ENCODE results near the gene PSMB5.

PSMB5 gene

GRCh38 chr14:22981876-22982476, 52.7 kb downstream of the PSMB5 start:
- peak overlapping the region; percentile 88 for H3K27ac ChIP-seq (ENCODE audit: low read depth, low read length)
- peaks cover 32% of the 10 kb centered on the region for H3K4me1 ChIP-seq (ENCODE audit: insufficient read depth, low read length)
- H3K9me3 ChIP-seq (ENCODE audit: insufficient read depth, low read depth, low read length): no peaks in the 10 kb centered on the region
- peaks cover 20% of the 10 kb centered on the region for H3K36me3 ChIP-seq (ENCODE audit: insufficient read depth, low read length)
- peak overlapping the region; percentile 92 for H3K9ac ChIP-seq (ENCODE audit: low read depth, low read length)
- H3K4me3 ChIP-seq (ENCODE audit: low read length): peak overlapping the region; percentile 83
- H3K27me3 ChIP-seq (ENCODE audit: insufficient read depth, low read length): peaks cover 12% of the 10 kb centered on the region; the same call in 1 of the 2 replicates
- under 1% methylated on average over 51 of the region's 51 CpGs for WGBS

GRCh38 chr14:22981090-22981875, 53.4 kb downstream of the PSMB5 start:
- H3K27ac ChIP-seq (ENCODE audit: low read depth, low read length): peak overlapping the region; percentile 88
- WGBS: under 1% methylated on average over 76 of the region's 76 CpGs
- peak overlapping the region; percentile 83 for H3K4me3 ChIP-seq (ENCODE audit: low read length)
- no peaks in the 10 kb centered on the region for H3K9me3 ChIP-seq (ENCODE audit: insufficient read depth, low read depth, low read length)
- H3K36me3 ChIP-seq (ENCODE audit: insufficient read depth, low read length): peaks cover 27% of the 10 kb centered on the region
- peaks cover 38% of the 10 kb centered on the region for H3K4me1 ChIP-seq (ENCODE audit: insufficient read depth, low read length)
- peak overlapping the region; percentile 92 for H3K9ac ChIP-seq (ENCODE audit: low read depth, low read length)
- peaks cover 12% of the 10 kb centered on the region; the same call in 1 of the 2 replicates for H3K27me3 ChIP-seq (ENCODE audit: insufficient read depth, low read length)

GRCh38 chr14:22980672-22981089, 54.0 kb downstream of the PSMB5 start:
- Histone ChIP-seq H3K27ac (ENCODE audit: low read depth, low read length) (peak overlapping the region; percentile 88), H3K9me3 (ENCODE audit: insufficient read depth, low read depth, low read length) (no peaks in the 10 kb centered on the region), H3K9ac (ENCODE audit: low read depth, low read length) (peak overlapping the region; percentile 92), H3K27me3 (ENCODE audit: insufficient read depth, low read length) (peaks cover 12% of the 10 kb centered on the region; the same call in 1 of the 2 replicates), H3K4me1 (ENCODE audit: insufficient read depth, low read length) (peaks cover 41% of the 10 kb centered on the region), H3K36me3 (ENCODE audit: insufficient read depth, low read length) (peaks cover 33% of the 10 kb centered on the region), H3K4me3 (ENCODE audit: low read length) (peak overlapping the region; percentile 83)
- under 1% methylated on average over 41 of the region's 41 CpGs for WGBS

- H3K4me3 ChIP-seq (ENCODE audit: low read length): peak overlapping the region; percentile 83
- peak overlapping the region; percentile 92; the same call in 1 of the 2 replicates for H3K9ac ChIP-seq (ENCODE audit: low read depth, low read length)
- WGBS: 27% methylated on average over 4 of the region's 8 CpGs
- H3K27me3 ChIP-seq (ENCODE audit: insufficient read depth, low read length): peaks cover 12% of the 10 kb centered on the region; the same call in 1 of the 2 replicates
- H3K4me1 ChIP-seq (ENCODE audit: insufficient read depth, low read length): peaks cover 41% of the 10 kb centered on the region
- H3K36me3 ChIP-seq (ENCODE audit: insufficient read depth, low read length): peaks cover 41% of the 10 kb centered on the region
- H3K27ac ChIP-seq (ENCODE audit: low read depth, low read length): peak overlapping the region; percentile 53; the same call in 1 of the 2 replicates
- no peaks in the 10 kb centered on the region for H3K9me3 ChIP-seq (ENCODE audit: insufficient read depth, low read depth, low read length)
Observed at GRCh38 chr14:22979748-22980392, 54.8 kb downstream of the PSMB5 start.

DNA sequence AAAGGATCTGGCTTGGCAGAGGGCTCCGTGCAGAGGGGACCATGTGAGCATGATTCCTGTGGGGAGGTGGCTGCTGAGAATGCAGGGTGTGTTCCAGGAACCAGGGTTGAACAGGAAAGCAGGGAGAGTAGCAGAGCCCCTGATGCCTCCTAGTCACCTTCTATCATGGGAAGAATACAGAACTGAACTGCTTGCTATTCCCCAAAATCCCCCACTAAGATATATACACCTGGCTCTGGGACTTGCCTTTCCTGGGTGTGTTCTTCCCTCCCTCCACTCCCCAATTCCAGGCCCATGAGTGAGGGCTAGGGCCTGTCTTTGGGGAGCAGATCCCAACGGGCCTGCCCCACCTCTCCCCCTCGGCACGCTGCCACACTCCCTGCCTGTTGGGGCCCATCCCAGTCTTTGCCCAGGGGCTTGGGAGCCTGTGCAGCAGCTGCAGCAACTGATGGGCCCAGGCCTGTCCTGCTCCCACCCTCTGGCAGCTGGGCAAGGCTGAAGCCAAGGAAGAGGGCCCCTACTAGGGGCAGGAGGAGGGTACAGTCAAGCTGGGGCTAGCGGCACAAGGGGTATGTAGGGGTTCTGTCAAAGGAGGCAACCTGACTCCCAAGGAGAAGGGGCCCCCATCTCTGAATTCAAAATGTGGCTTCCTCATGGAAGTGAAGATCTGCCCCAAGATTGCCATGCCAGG, 55.6 kb downstream of the PSMB5 start:
- Histone ChIP-seq H3K4me1 (ENCODE audit: insufficient read depth, low read length) (peaks cover 41% of the 10 kb centered on the region), H3K9me3 (ENCODE audit: insufficient read depth, low read depth, low read length) (no peaks in the 10 kb centered on the region), H3K36me3 (ENCODE audit: insufficient read depth, low read length) (peaks cover 48% of the 10 kb centered on the region), H3K27me3 (ENCODE audit: insufficient read depth, low read length) (peaks cover 12% of the 10 kb centered on the region; the same call in 1 of the 2 replicates), H3K4me3 (ENCODE audit: low read length) (peak overlapping the region; percentile 83), H3K9ac (ENCODE audit: low read depth, low read length) (0 out of 2 replicates have a peak overlapping the region, but pooled peaks have one; percentile 63), H3K27ac (ENCODE audit: low read depth, low read length) (0 out of 2 replicates have a peak overlapping the region, but pooled peaks have one; percentile 11)
- 70% methylated on average over 5 of the region's 5 CpGs for WGBS

- Histone ChIP-seq H3K9me3 (ENCODE audit: insufficient read depth, low read depth, low read length) (no peaks in the 10 kb centered on the region), H3K4me3 (ENCODE audit: low read length) (peak overlapping the region; percentile 83), H3K27me3 (ENCODE audit: insufficient read depth, low read length) (peaks cover 12% of the 10 kb centered on the region; the same call in 1 of the 2 replicates), H3K4me1 (ENCODE audit: insufficient read depth, low read length) (peaks cover 41% of the 10 kb centered on the region), H3K9ac (ENCODE audit: low read depth, low read length) (peak overlapping the region; percentile 63; the same call in 1 of the 2 replicates), H3K27ac (ENCODE audit: low read depth, low read length) (peak overlapping the region; percentile 95), H3K36me3 (ENCODE audit: insufficient read depth, low read length) (peaks cover 54% of the 10 kb centered on the region)
- WGBS: 79% methylated on average over 3 of the region's 3 CpGs
Observed at GRCh38 chr14:22978487-22978837, 56.2 kb downstream of the PSMB5 start.

- Histone ChIP-seq H3K27ac (ENCODE audit: low read depth, low read length) (peak overlapping the region; percentile 95), H3K9ac (ENCODE audit: low read depth, low read length) (peak overlapping the region; percentile 63)
- WGBS: 18% methylated on average over 8 of the region's 8 CpGs
Observed at GRCh38 chr14:22977684-22978486, 56.8 kb downstream of the PSMB5 start.

GRCh38 chr14:22977434-22977683, 57.3 kb downstream of the PSMB5 start:
- Histone ChIP-seq H3K27ac (ENCODE audit: low read depth, low read length) (peak overlapping the region; percentile 78), H3K9ac (ENCODE audit: low read depth, low read length) (peak overlapping the region; percentile 53), H3K4me3 (ENCODE audit: low read length) (peak overlapping the region; percentile 22; the same call in 1 of the 2 replicates), H3K27me3 (ENCODE audit: insufficient read depth, low read length) (peaks cover 12% of the 10 kb centered on the region; the same call in 1 of the 2 replicates), H3K4me1 (ENCODE audit: insufficient read depth, low read length) (peaks cover 41% of the 10 kb centered on the region), H3K36me3 (ENCODE audit: insufficient read depth, low read length) (peaks cover 65% of the 10 kb centered on the region), H3K9me3 (ENCODE audit: insufficient read depth, low read depth, low read length) (no peaks in the 10 kb centered on the region)

More at GRCh38 chr14:22977684-22978486, 56.8 kb downstream of the PSMB5 start:
- Histone ChIP-seq H3K4me3 (ENCODE audit: low read length) (peak overlapping the region; percentile 83), H3K27me3 (ENCODE audit: insufficient read depth, low read length) (peaks cover 12% of the 10 kb centered on the region; the same call in 1 of the 2 replicates), H3K4me1 (ENCODE audit: insufficient read depth, low read length) (peaks cover 41% of the 10 kb centered on the region), H3K9me3 (ENCODE audit: insufficient read depth, low read depth, low read length) (no peaks in the 10 kb centered on the region), H3K36me3 (ENCODE audit: insufficient read depth, low read length) (peaks cover 60% of the 10 kb centered on the region)

DNA sequence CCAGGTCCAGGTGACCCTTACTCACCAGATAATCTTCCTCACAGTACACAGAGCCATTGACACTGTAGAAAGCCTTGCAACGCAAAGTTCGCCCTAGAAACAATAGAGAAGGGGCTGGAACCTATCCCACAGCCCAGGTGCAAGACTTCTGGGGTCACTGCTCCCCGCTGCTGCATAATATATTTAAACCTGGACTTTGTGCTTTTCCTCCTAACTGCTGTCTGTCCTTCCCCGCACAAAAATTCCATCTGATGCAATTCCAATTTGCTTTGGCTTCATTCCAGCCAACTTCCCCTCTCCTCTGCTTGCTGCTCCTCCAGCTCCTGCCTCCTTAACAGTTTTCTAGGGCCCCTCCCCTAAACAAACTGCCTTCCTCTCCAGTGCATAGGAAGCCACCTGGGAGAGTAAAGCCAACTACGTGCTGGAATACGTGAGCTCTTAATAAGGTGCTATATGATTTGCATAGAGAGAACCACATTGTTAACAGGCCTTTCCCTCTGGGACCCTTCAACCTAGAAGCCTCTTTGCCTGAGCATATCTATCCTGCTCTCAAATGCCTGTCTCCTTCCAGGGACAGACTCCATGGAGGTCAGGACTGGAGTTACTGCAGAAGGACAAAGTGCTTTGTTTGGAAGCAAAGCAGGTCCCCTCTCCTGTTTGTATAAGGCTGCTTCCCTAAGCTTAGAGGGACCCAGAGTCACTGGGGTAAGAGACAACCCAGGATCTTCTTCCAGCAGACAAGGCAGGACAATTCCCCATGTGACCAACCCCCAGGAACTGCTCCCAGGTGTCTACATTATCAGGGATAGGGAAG, 57.9 kb downstream of the PSMB5 start:
- H3K4me1 ChIP-seq (ENCODE audit: insufficient read depth, low read length): peaks cover 41% of the 10 kb centered on the region
- peak overlapping the region; percentile 53 for H3K9ac ChIP-seq (ENCODE audit: low read depth, low read length)
- H3K4me3 ChIP-seq (ENCODE audit: low read length): peak overlapping the region; percentile 22; the same call in 1 of the 2 replicates
- peaks cover 70% of the 10 kb centered on the region for H3K36me3 ChIP-seq (ENCODE audit: insufficient read depth, low read length)
- H3K27me3 ChIP-seq (ENCODE audit: insufficient read depth, low read length): peaks cover 9% of the 10 kb centered on the region; the same call in 1 of the 2 replicates
- WGBS: 71% methylated on average over 6 of the region's 6 CpGs
- H3K27ac ChIP-seq (ENCODE audit: low read depth, low read length): peak overlapping the region; percentile 78
- H3K9me3 ChIP-seq (ENCODE audit: insufficient read depth, low read depth, low read length): no peaks in the 10 kb centered on the region

Data from HUES64 (cell line).